Cardiac muscle cell (in vitro differentiated cells and primary cell): ENCODE data around the gene C6orf132. TPM values are rescaled to one million over a fixed set of nuclear protein-coding genes. Genes with fewer than 3 reads are reported as not detected.

ENCODE experiments used
- DNase-seq, 2 donors: peaks; one replicate each; pipeline versions ENCODE4 v3.0.0 to v3.0.0-alpha.2; 2010 to 2017; ENCODE audit warnings: low read depth in 1 of 2, low spot score in 1 of 2
- H3K27ac ChIP-seq: fragments of 200-600 bp; sonication (generic); 2 replicates; pipeline ENCODE4 v1.5.1; 2016
- H3K27me3 ChIP-seq: fragments of 200-600 bp; sonication (generic); 2 replicates; pipeline ENCODE4 v1.6.0; 2016; ENCODE audit warnings: control low read depth
- H3K36me3 ChIP-seq: fragments of 200-600 bp; sonication (generic); 2 replicates; pipeline ENCODE4 v1.5.1; 2016; ENCODE audit warnings: control low read depth
- H3K4me1 ChIP-seq: fragments of 200-600 bp; sonication (generic); 2 replicates; pipeline ENCODE4 v1.8.1; 2017; ENCODE audit warnings: low read depth, mild to moderate bottlenecking, mixed run types
- H3K4me3 ChIP-seq: fragments of 200-600 bp; sonication (generic); 2 replicates; pipeline ENCODE4 v1.5.1; 2016; ENCODE audit warnings: mild to moderate bottlenecking
- H3K9me3 ChIP-seq: fragments of 200-600 bp; sonication (generic); 2 replicates; pipeline ENCODE4 v1.5.1; 2017; ENCODE audit warnings: low read depth, mild to moderate bottlenecking, control low read depth
- polyA plus RNA-seq: library from polyadenylated mRNA; unstranded; fragments of >200 nt; fragmentation: Nextera tagmentation; extraction: Ambion mirVana; gene quantifications from 2 replicates; pipeline ENCODE4 v1.2.1, GENCODE V29; 2016
- total RNA-seq: library from RNA; depleted of rRNA; stranded (reverse); fragments of >200 nt; gene quantifications from 2 replicates; pipeline ENCODE4 v1.2.3, GENCODE V29; 2016
- TF ChIP-seq, protein P1 (sequence below): IDR thresholded peaks from 2 replicates; pipeline ENCODE4 v1.5.1; 2012; ENCODE audit warnings: low read depth, mild to moderate bottlenecking, low read length

C6orf132 gene
- total and polyA plus RNA-seq, 2 experiments from 2014 or later, result 0.56 to 2.7 TPM

- no peak overlapping the region for H3K27ac ChIP-seq
- H3K9me3 ChIP-seq, result no peaks in the 10 kb centered on the region
- no peak overlapping the region for H3K4me3 ChIP-seq
- TF ChIP-seq, protein P1, sequence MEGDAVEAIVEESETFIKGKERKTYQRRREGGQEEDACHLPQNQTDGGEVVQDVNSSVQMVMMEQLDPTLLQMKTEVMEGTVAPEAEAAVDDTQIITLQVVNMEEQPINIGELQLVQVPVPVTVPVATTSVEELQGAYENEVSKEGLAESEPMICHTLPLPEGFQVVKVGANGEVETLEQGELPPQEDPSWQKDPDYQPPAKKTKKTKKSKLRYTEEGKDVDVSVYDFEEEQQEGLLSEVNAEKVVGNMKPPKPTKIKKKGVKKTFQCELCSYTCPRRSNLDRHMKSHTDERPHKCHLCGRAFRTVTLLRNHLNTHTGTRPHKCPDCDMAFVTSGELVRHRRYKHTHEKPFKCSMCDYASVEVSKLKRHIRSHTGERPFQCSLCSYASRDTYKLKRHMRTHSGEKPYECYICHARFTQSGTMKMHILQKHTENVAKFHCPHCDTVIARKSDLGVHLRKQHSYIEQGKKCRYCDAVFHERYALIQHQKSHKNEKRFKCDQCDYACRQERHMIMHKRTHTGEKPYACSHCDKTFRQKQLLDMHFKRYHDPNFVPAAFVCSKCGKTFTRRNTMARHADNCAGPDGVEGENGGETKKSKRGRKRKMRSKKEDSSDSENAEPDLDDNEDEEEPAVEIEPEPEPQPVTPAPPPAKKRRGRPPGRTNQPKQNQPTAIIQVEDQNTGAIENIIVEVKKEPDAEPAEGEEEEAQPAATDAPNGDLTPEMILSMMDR, result no peak
- H3K36me3 ChIP-seq, result no peaks in the 10 kb centered on the region
- H3K4me1 ChIP-seq, result peaks cover 7% of the 10 kb centered on the region
- no peaks in the 10 kb centered on the region for H3K27me3 ChIP-seq
- DNase-seq, result peak in 1 of 2 donors; percentile 72
Observed at GRCh38 chr6:42131531-42131930, 10.9 kb downstream of the C6orf132 start.

DNA sequence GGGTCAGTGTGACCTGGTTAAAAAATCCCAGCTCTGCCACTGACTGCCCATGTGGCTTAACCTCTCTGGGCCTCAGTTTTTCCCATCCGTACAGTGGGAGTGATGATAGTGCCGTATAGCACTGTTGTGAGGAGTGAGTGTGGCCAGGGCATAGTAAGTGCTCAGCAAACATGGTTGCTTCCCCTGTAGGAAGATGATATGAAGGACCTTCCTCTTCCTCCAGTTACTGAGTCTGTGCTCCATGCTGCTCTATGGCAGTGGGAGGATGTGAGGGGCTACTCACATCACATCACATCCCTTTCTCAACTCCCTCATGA lies 13.1 kb downstream of the C6orf132 start:
- H3K27ac ChIP-seq, result no peak overlapping the region

DNA sequence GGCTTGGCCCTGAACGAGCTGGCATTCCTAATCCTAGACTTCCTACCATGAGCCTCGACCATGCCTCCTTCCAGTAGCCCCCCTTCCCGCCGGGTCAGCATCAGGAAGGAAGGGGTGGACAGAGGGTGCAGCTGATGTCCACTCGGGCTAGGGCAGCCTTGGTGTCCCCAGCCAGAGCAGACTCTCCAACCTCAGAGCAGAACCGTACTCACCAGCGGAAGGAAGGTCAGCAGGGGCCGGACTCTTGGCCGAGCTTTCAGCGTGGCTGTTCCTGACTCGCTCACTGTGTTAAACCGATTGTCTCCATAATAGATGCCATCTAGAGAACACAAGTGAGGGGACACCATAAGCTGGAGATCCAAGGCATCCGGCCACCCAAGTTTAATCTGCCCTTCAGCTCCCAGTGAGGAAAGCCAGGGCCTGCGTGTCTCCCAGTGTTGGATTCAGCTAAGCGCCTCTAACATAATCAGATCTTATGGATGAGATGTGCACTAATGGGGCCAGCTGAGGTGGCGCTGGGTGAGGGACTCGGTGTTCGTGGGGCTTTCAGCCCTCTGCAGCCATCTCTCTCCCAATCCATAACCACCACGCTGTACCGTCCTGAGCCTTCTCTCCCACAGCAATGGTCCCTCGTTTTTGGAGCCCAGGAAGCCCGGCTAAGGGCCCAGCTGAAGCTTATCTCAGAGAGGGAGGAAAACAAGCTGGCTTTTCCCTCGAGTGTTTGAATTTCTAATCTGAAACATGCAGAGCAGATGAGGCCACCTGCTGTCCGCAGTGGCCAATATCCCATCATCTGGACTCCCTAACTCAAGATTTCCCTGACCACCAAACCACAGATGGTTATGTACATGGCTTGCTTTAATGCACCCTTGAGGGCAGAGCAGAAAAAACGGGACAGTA lies 13.7 kb downstream of the C6orf132 start:
- Histone ChIP-seq H3K36me3 (no peaks in the 10 kb centered on the region), H3K4me1 (peaks cover 12% of the 10 kb centered on the region), H3K27ac (peak overlapping the region; percentile 38), H3K4me3 (no peak overlapping the region), H3K9me3 (no peaks in the 10 kb centered on the region), H3K27me3 (no peaks in the 10 kb centered on the region)
- TF ChIP-seq, protein P1, result no peak
- no peak for DNase-seq

More for the DNA sequence above, 13.1 kb downstream of the C6orf132 start:
- H3K27me3 ChIP-seq, result no peaks in the 10 kb centered on the region
- no peaks in the 10 kb centered on the region for H3K9me3 ChIP-seq
- no peak overlapping the region for H3K4me3 ChIP-seq
- no peaks in the 10 kb centered on the region for H3K36me3 ChIP-seq
- TF ChIP-seq, protein P1, result no peak
- peaks cover 12% of the 10 kb centered on the region for H3K4me1 ChIP-seq
- no peak for DNase-seq

- peaks cover 12% of the 10 kb centered on the region for H3K4me1 ChIP-seq
- no peak for DNase-seq
- no peaks in the 10 kb centered on the region for H3K36me3 ChIP-seq
- H3K4me3 ChIP-seq, result no peak overlapping the region
- peak overlapping the region; percentile 66 for H3K27ac ChIP-seq
- TF ChIP-seq, protein P1, result no peak
- H3K9me3 ChIP-seq, result no peaks in the 10 kb centered on the region
- no peaks in the 10 kb centered on the region for H3K27me3 ChIP-seq
Observed at GRCh38 chr6:42125663-42126062, 16.8 kb downstream of the C6orf132 start.

- H3K4me3 ChIP-seq, result no peak overlapping the region
- H3K36me3 ChIP-seq, result no peaks in the 10 kb centered on the region
- H3K9me3 ChIP-seq, result no peaks in the 10 kb centered on the region
- peak overlapping the region; percentile 66 for H3K27ac ChIP-seq
- peaks cover 12% of the 10 kb centered on the region for H3K4me1 ChIP-seq
- H3K27me3 ChIP-seq, result no peaks in the 10 kb centered on the region
- no peak for DNase-seq
- TF ChIP-seq, protein P1, result no peak
Observed at GRCh38 chr6:42125231-42125630, 17.2 kb downstream of the C6orf132 start.
